ENCODE measurements around the gene ARHGAP10.

ARHGAP10 gene

GRCh38 chr4:147923381-147923780, 191.5 kb downstream of the ARHGAP10 start:
- DNase-seq = no peak
- Histone ChIP-seq H3K4me1 (no peaks in the 10 kb centered on the region), H3K4me3 (ENCODE audit: low read depth, low read length) (no peak overlapping the region), H3K36me3 (no peaks in the 10 kb centered on the region; the same call in 1 of the 2 replicates), H3K9me3 (no peaks in the 10 kb centered on the region), H3K27me3 (no peaks in the 10 kb centered on the region)
- no peak for TF ChIP-seq CTCF (IDR thresholded peaks at IDR 0.05; ENCODE audit: low read depth, low read length)

DNA sequence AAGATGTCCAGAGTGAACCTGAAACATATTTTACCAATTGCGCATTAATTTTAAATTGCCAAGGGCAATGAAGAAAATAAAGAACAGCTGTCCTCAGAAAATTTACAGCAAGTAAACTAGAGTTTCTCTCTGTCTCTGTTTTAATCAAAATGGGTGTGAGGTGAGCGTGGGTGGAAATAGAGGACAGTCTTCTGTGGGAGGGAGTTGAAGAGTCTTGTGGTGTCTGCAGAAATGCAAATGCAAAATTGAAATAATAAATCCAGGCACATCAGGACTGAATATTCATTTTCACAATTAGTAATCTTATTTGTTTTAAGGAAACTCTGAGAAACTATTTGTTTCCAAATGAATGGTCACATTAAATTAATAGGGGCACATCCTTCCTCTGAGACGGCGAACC, 192.0 kb downstream of the ARHGAP10 start:
- H3K4me3 ChIP-seq (ENCODE audit: low read depth, low read length) = no peak overlapping the region
- no peak for DNase-seq
- H3K4me1 ChIP-seq = no peaks in the 10 kb centered on the region
- no peak for TF ChIP-seq CTCF (IDR thresholded peaks at IDR 0.05; ENCODE audit: low read depth, low read length)
- no peaks in the 10 kb centered on the region for H3K9me3 ChIP-seq
- H3K27me3 ChIP-seq = no peaks in the 10 kb centered on the region
- H3K36me3 ChIP-seq = no peaks in the 10 kb centered on the region

- DNase-seq = peak; percentile 53
- TF ChIP-seq CTCF (IDR thresholded peaks at IDR 0.05; ENCODE audit: low read depth, low read length) = peak; percentile 75
- Histone ChIP-seq H3K27me3 (no peaks in the 10 kb centered on the region), H3K9me3 (no peaks in the 10 kb centered on the region), H3K36me3 (no peaks in the 10 kb centered on the region), H3K4me1 (no peaks in the 10 kb centered on the region), H3K4me3 (ENCODE audit: low read depth, low read length) (no peak overlapping the region)
These were observed 192.9 kb downstream of the ARHGAP10 start for GRCh38 chr4:147924604-147925412.

GRCh38 chr4:147927377-147928137, 195.7 kb downstream of the ARHGAP10 start:
- H3K36me3 ChIP-seq = peaks cover 3% of the 10 kb centered on the region; the same call in 1 of the 2 replicates
- TF ChIP-seq CTCF (IDR thresholded peaks at IDR 0.05; ENCODE audit: low read depth, low read length) = no peak
- no peak for DNase-seq
- H3K4me1 ChIP-seq = no peaks in the 10 kb centered on the region
- H3K27me3 ChIP-seq = no peaks in the 10 kb centered on the region
- no peaks in the 10 kb centered on the region for H3K9me3 ChIP-seq
- H3K4me3 ChIP-seq (ENCODE audit: low read depth, low read length) = no peak overlapping the region

DNA sequence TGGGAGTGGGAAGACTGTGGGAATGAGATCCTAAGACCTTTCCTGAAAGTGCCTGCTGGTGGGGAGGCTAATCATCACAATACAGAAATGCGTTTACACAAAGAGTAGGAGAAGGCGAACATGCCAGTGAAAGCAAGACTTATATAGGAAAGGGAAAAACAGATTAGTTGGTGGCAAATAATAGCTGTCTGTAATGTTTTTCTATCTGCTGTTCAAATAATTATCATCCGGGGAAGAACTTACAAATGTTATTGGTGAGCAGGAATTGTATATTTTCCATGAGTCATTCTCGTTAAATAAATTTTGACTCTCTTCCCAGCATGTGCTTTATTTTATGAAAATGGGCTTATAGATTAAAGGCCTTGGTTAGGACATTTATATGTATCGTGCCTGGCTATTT, 196.5 kb downstream of the ARHGAP10 start:
- no peak for DNase-seq
- Histone ChIP-seq H3K4me1 (no peaks in the 10 kb centered on the region), H3K36me3 (peaks cover 5% of the 10 kb centered on the region), H3K4me3 (ENCODE audit: low read depth, low read length) (no peak overlapping the region), H3K9me3 (no peaks in the 10 kb centered on the region), H3K27me3 (no peaks in the 10 kb centered on the region)
- TF ChIP-seq CTCF (IDR thresholded peaks at IDR 0.05; ENCODE audit: low read depth, low read length) = no peak

DNA sequence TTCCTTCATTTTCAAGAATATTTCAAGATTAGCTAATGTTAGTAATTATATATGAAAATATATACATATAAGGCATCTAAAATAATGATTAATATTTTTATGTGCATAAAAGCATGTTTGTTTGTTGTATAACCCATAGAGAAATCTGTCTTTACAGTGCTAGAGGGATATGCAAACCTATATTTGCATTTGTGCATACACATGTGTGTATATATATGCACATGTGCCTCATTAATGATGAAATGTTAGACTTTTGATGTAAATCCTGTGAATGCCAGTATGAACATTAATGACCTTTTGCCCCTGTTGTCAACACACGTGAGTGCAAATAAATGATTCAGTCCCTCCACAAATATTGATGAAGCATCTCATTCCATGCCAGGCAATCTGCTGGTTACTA, 197.9 kb downstream of the ARHGAP10 start:
- Histone ChIP-seq H3K4me1 (no peaks in the 10 kb centered on the region), H3K9me3 (no peaks in the 10 kb centered on the region), H3K36me3 (peaks cover 5% of the 10 kb centered on the region), H3K4me3 (ENCODE audit: low read depth, low read length) (no peak overlapping the region), H3K27me3 (no peaks in the 10 kb centered on the region)
- no peak for DNase-seq
- no peak for TF ChIP-seq CTCF (IDR thresholded peaks at IDR 0.05; ENCODE audit: low read depth, low read length)
